ENCODE data around the gene ZNF546. TPM values are rescaled to one million over a fixed set of nuclear protein-coding genes. Genes with fewer than 3 reads are reported as not detected.
A peak's percentile ranks its signal among the peaks of the same experiment; 100 is the strongest.

ZNF546 gene
- total and polyA plus RNA-seq, 8 donors, result 0.29 to 9.3 (median 2.1) TPM

GRCh38 chr19:40006273-40006691 is 9.4 kb downstream of the ZNF546 start:
- TF ChIP-seq POLR2A (IDR thresholded peaks at IDR 0.05), result no peak
- Histone ChIP-seq H3K9me3 (peaks cover 4 to 14% (median 9%) of the 10 kb centered on the region in 4 donors), H3K36me3 (peaks cover 25 to 57% (median 50%) of the 10 kb centered on the region in 4 donors), H3K27ac (no peak overlapping the region), H3K4me1 (no peaks in the 10 kb centered on the region), H3K27me3 (no peaks in the 10 kb centered on the region), H3K4me3 (no peak overlapping the region)
- intact Hi-C loops (cut with DNase I; ENCODE audit: low total_unique reads), result no loop called here
- DNase-seq, result peak in 1 of 2 donors; percentile 25
- 74 to 97% (median 81%) methylated on average over 1 of the region's 1 CpG for WGBS, 5 donors

- intact Hi-C loops (cut with DNase I; ENCODE audit: low total_unique reads), result no loop called here
- Histone ChIP-seq H3K27ac (no peak overlapping the region), H3K36me3 (peaks cover 29 to 90% (median 79%) of the 10 kb centered on the region in 4 donors), H3K4me1 (no peaks in the 10 kb centered on the region), H3K4me3 (no peak overlapping the region), H3K9me3 (peaks cover 12 to 48% (median 38%) of the 10 kb centered on the region in 4 donors), H3K27me3 (no peaks in the 10 kb centered on the region)
- no peak for DNase-seq
- no peak for TF ChIP-seq POLR2A (IDR thresholded peaks at IDR 0.05)
- TF ChIP-seq EP300 (IDR thresholded peaks at IDR 0.05), result no peak
- TF ChIP-seq CTCF (IDR thresholded peaks at IDR 0.05), result no peak
- no peak for TF ChIP-seq POLR2AphosphoS5 (IDR thresholded peaks at IDR 0.05)
Observed at GRCh38 chr19:40009674-40010073, 12.8 kb downstream of the ZNF546 start.

- peaks cover 40 to 90% (median 75%) of the 10 kb centered on the region in 4 donors for H3K9me3 ChIP-seq
- peaks cover 17 to 65% (median 57%) of the 10 kb centered on the region in 4 donors for H3K36me3 ChIP-seq
- no peak for DNase-seq
- TF ChIP-seq EP300 (IDR thresholded peaks at IDR 0.05), result no peak
- no peak for TF ChIP-seq CTCF (IDR thresholded peaks at IDR 0.05)
- 93 to 97% (median 95%) methylated on average over 4 of the region's 4 CpGs for WGBS, 5 donors
- no peak overlapping the region for H3K4me3 ChIP-seq
- H3K27me3 ChIP-seq, result no peaks in the 10 kb centered on the region
- H3K4me1 ChIP-seq, result no peaks in the 10 kb centered on the region
- H3K27ac ChIP-seq, result no peak overlapping the region
- intact Hi-C loops (cut with DNase I; ENCODE audit: low total_unique reads), result no loop called here
Observed at GRCh38 chr19:40013991-40014390, 17.1 kb downstream of the ZNF546 start.

GRCh38 chr19:40023969-40024368 is 27.1 kb downstream of the ZNF546 start:
- Histone ChIP-seq H3K4me1 (no peaks in the 10 kb centered on the region), H3K27me3 (no peaks in the 10 kb centered on the region), H3K27ac (no peak overlapping the region), H3K4me3 (no peak overlapping the region), H3K36me3 (peaks cover 0 to 3% (median 0%) of the 10 kb centered on the region in 4 donors), H3K9me3 (peaks cover 56 to 99% (median 76%) of the 10 kb centered on the region in 4 donors)
- intact Hi-C loops (cut with DNase I; ENCODE audit: low total_unique reads), result no loop called here
- no peak for TF ChIP-seq POLR2A (IDR thresholded peaks at IDR 0.05)
- no peak for TF ChIP-seq EP300 (IDR thresholded peaks at IDR 0.05)
- TF ChIP-seq CTCF (IDR thresholded peaks at IDR 0.05), result no peak
- DNase-seq, result no peak
- WGBS, 5 donors, result 84 to 88% (median 84%) methylated on average over 3 of the region's 3 CpGs

- no peak for DNase-seq
- intact Hi-C loops (cut with DNase I; ENCODE audit: low total_unique reads), result no loop called here
- peaks cover 68 to 100% (median 90%) of the 10 kb centered on the region in 4 donors for H3K9me3 ChIP-seq
- peaks cover 0 to 3% (median 0%) of the 10 kb centered on the region in 4 donors for H3K36me3 ChIP-seq
- H3K4me3 ChIP-seq, result no peak overlapping the region
- WGBS, 5 donors, result 81 to 98% (median 96%) methylated on average over 4 of the region's 4 CpGs
- TF ChIP-seq POLR2A (IDR thresholded peaks at IDR 0.05) (no peak), CTCF (IDR thresholded peaks at IDR 0.05) (no peak), EP300 (IDR thresholded peaks at IDR 0.05) (no peak), POLR2AphosphoS5 (IDR thresholded peaks at IDR 0.05) (no peak)
- no peaks in the 10 kb centered on the region for H3K4me1 ChIP-seq
- no peak overlapping the region for H3K27ac ChIP-seq
- H3K27me3 ChIP-seq, result no peaks in the 10 kb centered on the region
Observed at GRCh38 chr19:40025938-40026596, 29.2 kb downstream of the ZNF546 start.

Measured in stomach (tissue), 9 donors.